HG02678 (cell line): Measurements from ENCODE around the gene SHISA3.

Source experiments
- ATAC-seq: cut with Tn5 transposase; IDR thresholded peaks from one replicate; pipeline ENCODE4 v1.9.1; 2021; ENCODE audit warnings: mild to moderate bottlenecking, moderate library complexity; ENCODE audit not compliant: unreplicated experiment

The SHISA3 gene

GRCh38 chr4:42391355-42391664 lies 6.0 kb upstream of the SHISA3 start:
- ATAC-seq: no peak

DNA sequence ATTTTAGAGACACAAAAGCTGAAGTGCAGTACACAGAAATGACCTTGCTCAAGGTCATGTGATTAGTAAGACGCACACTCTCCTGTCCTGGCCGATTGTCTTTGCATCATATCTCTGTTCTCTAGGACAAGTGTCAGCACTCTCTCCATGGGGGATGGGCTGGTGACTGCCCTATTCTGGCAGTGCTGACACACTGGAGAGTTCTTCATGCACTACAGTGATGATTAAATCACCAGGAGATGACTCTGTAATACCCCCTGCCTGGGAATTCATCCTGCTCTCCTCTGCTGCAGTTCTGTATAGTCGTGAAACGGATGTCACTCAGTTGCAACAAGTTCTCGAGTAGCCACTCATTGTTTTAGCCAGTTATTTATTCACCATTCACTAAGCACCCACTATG lies 5.3 kb upstream of the SHISA3 start:
- ATAC-seq: no peak

DNA sequence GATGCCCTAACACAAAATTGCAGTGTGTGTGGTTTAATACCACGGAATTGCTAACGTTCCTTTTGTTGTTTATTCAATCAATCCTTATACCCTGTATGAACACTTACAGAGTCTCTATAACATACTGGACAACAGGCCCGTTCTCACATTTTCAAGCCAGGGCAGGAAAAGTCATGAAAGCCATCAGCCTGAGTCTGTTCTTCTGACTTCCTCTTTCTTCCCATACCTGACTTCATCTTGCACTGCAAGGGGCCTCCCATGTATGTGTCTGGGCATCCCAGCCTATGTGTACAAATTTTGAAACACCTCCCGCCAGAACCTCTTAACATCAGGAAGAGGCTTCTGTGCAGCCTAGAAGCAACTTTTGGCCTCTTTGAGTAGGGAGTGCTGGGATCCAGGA lies 4.9 kb upstream of the SHISA3 start:
- ATAC-seq: no peak

- ATAC-seq: no peak
Measured at GRCh38 chr4:42395595-42395994, 1.7 kb upstream of the SHISA3 start.

DNA sequence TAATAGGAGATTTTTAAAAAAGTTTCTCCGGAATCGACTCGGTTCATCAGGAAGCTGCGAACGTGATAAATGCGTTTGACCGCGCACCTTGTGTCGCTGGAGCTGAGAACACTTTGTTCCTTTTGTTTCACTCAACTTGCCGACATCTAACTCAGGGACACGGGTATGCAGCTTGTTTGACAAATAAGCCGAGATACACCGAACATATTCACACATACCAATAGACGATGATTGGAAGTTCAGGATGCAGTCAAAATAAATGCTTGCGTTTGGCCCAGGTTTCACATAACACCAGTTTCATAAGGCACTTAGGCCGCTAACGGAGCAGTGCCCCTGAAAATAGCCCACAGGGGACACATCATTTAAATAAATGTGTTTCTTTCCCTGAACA lies 932 bp upstream of the SHISA3 start:
- ATAC-seq: no peak

DNA sequence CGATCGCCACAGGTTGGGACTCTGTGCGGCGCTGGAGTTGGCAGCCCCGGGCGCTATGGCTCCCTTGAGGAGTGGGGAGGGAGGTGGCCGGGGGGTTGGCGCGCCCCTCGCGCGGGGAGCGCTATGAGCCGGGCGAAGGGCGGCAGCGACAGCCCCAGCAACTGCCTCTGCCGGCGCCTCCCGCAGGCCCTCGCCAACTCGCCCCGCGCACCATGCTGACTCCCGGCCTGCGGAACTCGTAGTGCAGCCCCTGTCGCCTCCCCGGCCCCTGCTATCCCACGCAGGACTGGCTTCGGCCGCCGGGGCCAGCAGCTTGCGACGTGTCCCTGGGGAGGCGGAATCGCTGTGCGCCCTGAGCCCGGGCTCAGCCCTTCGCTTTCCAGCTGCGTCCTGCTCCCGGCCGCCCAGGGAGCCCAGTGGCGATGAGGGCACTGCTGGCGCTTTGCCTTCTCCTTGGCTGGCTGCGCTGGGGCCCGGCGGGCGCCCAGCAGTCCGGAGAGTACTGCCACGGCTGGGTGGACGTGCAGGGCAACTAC lies 415 bp downstream of the SHISA3 start:
- peak; percentile 34 for ATAC-seq

DNA sequence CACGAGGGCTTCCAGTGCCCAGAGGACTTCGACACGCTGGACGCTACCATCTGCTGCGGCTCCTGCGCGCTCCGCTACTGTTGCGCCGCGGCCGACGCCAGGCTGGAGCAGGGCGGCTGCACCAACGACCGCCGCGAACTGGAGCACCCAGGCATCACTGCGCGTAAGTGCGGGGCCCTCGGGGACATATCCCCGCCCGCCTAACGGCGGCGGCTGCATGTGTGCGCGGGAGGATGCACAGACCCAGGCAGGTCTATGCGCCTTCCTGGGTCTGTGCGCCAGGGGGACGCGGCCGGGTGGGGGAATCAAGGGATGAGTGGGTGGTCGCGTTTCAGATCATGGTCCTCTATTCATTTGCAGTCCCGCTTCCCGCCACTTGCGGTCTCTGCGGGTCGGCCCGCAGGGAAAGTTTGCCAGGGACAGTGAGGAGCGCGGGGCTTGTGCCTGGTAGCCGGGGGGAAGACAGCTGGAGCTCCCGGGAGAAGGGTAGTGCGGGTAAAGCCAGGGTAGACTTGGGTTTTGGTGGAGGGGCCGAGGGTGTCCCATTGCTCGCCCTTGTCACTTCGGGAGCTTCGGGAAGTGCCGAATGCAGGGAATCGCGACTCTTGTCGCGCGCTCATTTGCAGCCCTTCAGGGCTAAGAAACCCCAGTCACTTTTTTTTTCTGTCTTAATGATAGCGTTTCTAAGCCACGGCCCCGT lies 1.0 kb downstream of the SHISA3 start:
- peak; percentile 27 for ATAC-seq

DNA sequence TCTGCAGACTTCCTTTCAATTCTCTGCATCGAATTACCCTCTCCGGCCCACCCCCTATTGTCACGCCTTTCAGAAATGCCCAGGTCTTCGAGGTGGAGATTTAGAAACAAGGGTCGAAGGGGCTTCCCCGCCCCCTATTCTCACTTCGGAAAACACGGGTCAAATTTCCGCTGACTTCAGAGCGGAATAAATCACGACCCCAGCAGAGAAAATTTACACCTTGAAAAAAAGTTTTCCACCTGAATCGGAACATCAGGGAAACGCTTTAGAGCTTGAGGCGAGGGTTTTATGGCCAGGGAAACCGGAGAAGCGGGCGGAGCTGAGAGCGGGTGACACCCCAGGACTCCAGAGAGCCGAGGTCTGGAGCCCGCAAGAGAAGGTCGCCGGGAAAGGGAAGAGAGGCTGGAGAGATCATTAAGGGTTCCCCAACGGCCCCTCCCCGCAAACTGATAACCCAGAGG lies 1.6 kb downstream of the SHISA3 start:
- no peak for ATAC-seq

DNA sequence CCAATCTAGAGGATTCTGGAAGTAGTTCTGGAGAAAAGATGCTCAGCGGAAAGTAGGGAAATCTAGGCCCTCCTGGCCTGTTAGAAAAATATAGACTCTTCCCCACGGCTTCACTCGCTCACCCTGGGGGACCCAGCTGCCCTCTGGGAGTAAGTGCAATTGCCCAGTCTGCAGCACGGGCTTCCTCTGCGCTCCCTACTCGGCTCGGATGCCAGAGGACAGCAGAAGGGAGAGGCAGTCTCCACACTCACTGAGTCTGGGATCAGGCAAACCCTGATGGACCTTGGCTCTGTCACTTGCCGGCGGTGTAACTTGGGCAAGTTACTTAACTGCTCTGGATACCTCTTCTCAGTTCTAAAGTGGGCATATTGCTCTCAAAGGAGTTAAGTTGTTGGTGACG lies 2.1 kb downstream of the SHISA3 start:
- ATAC-seq: no peak

DNA sequence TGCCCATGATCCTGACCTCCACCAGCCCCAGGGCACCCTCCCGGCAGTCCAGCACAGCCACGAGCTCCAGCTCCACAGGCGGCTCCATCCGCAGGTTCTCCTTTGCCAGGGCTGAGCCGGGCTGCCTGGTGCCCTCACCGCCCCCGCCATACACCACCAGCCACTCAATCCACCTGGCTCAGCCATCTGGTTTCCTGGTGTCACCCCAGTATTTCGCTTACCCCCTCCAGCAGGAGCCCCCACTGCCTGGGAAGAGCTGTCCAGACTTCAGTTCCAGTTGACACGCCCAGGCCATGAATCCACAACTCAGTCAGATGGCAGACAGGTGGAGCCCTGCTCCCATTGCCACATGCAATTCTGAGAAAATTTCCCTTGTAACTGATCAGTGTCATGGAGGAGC lies 3.9 kb downstream of the SHISA3 start:
- ATAC-seq: no peak

- ATAC-seq: no peak
Measured at GRCh38 chr4:42404001-42404400, 6.7 kb downstream of the SHISA3 start.

GRCh38 chr4:42410446-42410845 lies 13.2 kb downstream of the SHISA3 start:
- no peak for ATAC-seq

DNA sequence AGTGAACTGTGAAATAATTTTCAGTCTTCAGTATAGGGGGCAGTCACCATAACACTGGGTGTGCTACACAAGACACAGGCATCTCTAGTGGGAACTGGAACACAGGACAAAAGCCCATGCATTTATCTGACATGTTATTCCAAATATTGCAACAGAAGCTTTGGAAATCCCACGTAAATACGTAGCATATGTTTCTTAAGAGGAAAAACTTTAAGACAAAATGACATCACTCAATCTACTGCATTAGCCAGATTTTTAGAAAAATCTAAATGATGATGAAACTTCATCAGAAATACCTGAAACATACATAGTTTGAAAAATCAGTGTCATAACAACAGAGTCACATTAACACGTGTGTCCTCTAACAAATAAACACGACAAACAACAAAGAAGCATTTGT lies 14.5 kb downstream of the SHISA3 start:
- ATAC-seq: no peak

DNA sequence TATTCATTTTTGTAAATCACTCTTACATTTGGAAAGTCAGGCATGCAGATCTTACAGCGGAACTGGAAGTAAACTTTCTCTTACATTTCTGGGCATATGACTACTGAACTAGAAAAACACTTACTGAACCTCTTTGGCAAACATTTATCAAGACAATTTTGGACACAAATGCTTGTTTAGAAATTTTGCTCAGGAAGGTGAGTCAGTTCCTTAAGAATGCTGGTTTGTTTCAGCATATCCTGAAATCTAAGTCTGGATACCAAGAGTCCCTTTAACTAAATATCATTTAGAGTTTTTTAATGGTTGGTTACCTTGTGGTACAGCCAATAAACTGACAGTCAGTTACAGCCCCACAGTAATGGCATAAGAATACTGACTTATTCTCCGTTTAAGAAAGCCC lies 15.0 kb downstream of the SHISA3 start:
- ATAC-seq: no peak

- ATAC-seq: no peak
Measured at GRCh38 chr4:42415281-42415680, 18.0 kb downstream of the SHISA3 start.

DNA sequence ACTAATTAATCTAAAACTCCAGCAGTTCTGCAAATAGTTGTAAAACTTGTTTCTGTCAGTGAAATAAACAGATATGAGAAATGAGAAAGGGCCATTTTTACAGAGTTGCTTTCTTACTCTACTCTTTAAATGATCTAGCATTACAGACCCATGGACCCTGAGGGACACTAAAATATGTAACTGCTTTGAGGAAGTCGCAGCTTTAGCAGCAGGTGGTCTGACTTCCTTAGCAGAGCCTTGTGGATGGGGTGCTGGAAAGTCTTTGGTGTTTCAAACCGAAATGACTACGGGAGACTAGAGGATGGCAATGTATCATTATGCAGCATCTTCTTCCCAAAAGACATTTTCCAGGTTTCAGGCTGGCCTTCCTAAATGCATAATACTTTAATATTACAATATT lies 18.7 kb downstream of the SHISA3 start:
- no peak for ATAC-seq

GRCh38 chr4:42417550-42417949 lies 20.3 kb downstream of the SHISA3 start:
- no peak for ATAC-seq

DNA sequence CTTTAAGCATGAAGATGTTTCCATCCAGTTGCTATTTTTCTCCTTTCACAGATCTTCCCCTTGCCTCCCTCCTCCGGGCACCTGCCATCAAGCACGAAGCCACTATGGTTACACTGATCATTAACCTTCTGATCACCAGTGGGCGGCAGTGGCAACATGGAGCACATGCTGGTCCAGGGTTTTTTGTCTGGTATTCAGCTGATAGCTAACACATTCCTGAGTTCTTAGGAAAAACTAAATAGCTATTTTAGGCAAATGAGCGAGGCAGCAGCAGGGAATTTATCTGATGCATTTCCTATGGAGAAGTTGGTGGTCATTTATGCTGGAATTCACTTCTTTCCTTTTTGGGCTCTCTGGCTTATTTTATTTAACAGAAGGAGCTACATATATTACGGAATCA lies 22.9 kb downstream of the SHISA3 start:
- ATAC-seq: no peak

- no peak for ATAC-seq
Measured at GRCh38 chr4:42425146-42426065, 28.1 kb downstream of the SHISA3 start.

GRCh38 chr4:42428036-42428435 lies 30.7 kb downstream of the SHISA3 start:
- no peak for ATAC-seq

DNA sequence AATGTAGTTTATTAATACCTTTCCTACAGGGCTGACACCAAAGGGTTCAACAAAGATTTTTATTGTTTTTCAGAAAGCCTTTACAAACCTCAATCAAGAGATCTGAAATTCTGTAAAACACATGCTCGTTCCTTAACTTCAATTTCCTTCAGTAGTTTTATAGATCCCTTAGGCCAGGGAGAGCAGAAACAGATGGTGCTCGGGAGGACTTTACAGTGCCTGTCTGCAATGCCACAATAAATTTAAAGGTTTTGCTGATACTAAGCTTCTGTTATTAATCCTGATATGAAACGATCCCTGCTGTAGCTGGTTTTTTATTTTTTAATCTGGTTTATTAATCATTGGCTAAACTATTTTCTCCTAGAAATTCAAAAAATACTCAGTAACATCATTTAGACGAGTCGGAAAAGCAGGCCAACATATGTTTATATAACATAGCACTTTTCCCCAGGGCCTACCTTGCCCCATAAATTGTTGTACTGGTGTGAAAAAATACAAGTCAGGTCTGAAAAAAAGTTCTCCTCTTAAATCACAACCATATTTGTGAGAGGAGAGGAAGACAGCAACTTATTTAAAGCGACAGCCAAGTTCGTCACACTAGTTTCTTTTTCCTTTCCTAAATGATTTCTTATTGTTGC lies 39.8 kb downstream of the SHISA3 start:
- no peak for ATAC-seq

DNA sequence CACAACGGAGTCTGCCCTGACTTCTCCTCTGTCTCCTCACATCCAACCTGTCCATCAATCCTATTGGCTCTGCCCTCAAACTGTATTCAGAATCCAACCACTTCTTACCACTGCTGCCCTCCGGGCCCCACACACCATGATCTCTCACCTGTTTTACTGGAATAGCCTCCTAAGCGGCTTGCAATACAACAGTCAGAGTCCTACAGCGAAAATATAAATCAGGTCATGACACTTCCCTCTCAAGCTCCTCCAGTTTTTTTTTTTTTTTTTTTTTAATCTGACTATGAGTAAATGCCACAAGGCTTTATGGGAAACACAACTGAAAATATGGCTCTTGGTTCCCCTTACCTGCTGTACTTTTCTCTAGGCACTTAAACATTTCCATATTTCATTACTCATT lies 42.8 kb downstream of the SHISA3 start:
- no peak for ATAC-seq
